ENCODE measurements around the gene LDAH.

Gene LDAH

DNA sequence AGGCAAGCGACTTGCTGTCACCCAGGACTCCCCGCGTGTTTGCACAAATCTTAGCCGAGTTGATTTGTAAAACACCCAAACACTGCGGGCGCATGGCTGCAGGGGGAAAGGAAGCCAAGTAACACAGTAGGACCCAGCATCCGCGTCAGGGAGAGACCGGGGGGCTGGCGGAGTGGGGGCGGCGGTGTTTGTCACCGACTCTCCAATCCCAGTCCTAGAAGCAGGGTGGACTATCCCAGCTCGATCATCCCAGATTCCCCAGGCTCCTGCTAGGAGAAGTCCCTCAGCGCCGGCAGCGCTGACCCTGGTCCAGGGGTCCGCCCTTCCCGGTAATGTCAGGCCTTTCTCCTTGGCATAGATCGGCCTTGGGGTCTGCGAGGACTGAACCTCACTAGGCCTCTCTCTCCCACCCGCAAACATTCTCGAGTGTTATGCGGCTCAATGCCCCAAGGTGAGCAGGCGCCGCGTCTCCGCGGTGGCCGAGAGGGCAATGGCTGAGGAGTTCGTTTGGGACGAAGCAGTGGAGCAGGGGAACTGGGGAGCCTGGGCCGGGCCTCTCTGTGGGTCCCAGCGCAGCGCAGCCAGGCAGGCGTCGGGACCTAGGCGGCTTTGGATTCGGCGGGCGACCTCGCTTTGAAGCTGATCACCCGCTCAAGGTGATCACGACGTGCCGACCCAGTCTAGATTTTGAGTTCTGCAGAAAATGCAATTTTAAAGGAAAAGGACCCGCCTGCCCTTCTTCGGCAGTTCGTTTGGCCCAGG, 157.5 kb downstream of the LDAH start:
- Histone ChIP-seq H3K4me1 (ENCODE audit: low read length) (0 out of 2 replicates have a peak, but pooled peaks cover 4% of the 10 kb centered on the region), H3K27me3 (replicated peaks; ENCODE audit: insufficient read depth, low read length) (peaks cover 43% of the 10 kb centered on the region), H3K9me3 (replicated peaks; ENCODE audit: insufficient read depth, low read length) (no peaks in the 10 kb centered on the region), H3K9ac (ENCODE audit: low read length) (no peak overlapping the region), H4K20me1 (ENCODE audit: insufficient read depth, low read length) (no peaks in the 10 kb centered on the region), H3F3A (ENCODE audit: insufficient read depth, low read length) (no peaks in the 10 kb centered on the region), H3K36me3 (replicated peaks; ENCODE audit: insufficient read depth, low read length) (no peaks in the 10 kb centered on the region), H3K4me2 (ENCODE audit: low read depth, low read length) (peak overlapping the region; percentile 96), H3K9me2 (replicated peaks; ENCODE audit: insufficient read depth, low read length) (no peaks in the 10 kb centered on the region), H3K27ac (ENCODE audit: low read length) (no peak overlapping the region), H2AFZ (ENCODE audit: low read length) (peak overlapping the region; percentile 89; the same call in 1 of the 2 replicates), H3K79me2 (ENCODE audit: low read length) (no peaks in the 10 kb centered on the region), H3K4me3 (ENCODE audit: low read length) (peak overlapping the region; percentile 58)
- TF ChIP-seq EZH2 (optimal IDR thresholded peaks at IDR 0.05; ENCODE audit: low read depth, low read length) = peak; percentile 9
- TF ChIP-seq EZH2phosphoT487 (IDR thresholded peaks at IDR 0.05; ENCODE audit: low read length) = peak; percentile 57; the same call in 1 of the 2 replicates
- TF ChIP-seq, protein P1, sequence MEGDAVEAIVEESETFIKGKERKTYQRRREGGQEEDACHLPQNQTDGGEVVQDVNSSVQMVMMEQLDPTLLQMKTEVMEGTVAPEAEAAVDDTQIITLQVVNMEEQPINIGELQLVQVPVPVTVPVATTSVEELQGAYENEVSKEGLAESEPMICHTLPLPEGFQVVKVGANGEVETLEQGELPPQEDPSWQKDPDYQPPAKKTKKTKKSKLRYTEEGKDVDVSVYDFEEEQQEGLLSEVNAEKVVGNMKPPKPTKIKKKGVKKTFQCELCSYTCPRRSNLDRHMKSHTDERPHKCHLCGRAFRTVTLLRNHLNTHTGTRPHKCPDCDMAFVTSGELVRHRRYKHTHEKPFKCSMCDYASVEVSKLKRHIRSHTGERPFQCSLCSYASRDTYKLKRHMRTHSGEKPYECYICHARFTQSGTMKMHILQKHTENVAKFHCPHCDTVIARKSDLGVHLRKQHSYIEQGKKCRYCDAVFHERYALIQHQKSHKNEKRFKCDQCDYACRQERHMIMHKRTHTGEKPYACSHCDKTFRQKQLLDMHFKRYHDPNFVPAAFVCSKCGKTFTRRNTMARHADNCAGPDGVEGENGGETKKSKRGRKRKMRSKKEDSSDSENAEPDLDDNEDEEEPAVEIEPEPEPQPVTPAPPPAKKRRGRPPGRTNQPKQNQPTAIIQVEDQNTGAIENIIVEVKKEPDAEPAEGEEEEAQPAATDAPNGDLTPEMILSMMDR (IDR thresholded peaks at IDR 0.05; ENCODE audit: low read length) = no peak
- DNase-seq = no peak

DNA sequence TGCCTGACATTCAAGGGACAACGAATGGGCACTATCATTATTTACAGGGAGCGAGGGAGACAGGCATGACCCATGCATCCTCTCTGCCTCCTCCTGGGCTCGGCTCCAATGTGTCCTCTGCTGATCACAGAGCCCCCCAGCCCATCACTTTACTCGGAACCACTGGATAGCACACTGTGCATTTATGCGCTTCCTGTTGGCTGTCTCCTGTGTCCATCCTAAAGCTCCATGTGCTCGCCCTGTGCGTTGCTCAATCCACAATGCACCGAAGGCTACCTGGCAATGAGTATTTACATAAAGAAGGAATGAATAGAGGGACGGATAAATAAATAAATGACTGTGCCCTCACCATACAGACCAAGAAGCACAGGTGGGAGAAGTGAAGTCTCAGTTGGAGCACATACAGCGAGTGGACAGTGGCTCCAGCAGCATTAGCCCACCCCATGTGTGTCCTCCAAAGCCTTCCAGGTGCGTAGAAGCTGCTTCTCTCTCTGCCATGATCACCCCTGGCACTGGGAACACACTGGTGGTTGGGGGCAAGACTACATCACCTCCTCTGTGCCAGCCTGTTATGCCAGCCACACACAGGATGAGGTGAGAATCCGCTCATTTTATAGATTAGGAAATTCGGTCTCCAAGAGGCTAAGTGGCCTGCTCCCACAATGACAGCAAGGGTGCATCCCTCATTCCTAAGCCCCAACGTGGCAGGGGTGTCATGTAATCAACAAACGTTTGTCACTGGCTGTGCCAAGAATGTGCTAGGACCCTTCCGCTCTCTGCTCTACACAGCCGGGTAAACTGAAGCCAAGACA, 158.3 kb downstream of the LDAH start:
- H3K4me1 ChIP-seq (ENCODE audit: low read length) = 0 out of 2 replicates have a peak, but pooled peaks cover 4% of the 10 kb centered on the region
- H3K4me2 ChIP-seq (ENCODE audit: low read depth, low read length) = no peak overlapping the region
- H3K27ac ChIP-seq (ENCODE audit: low read length) = no peak overlapping the region
- no peaks in the 10 kb centered on the region for H3F3A ChIP-seq (ENCODE audit: insufficient read depth, low read length)
- H3K9me2 ChIP-seq (replicated peaks; ENCODE audit: insufficient read depth, low read length) = no peaks in the 10 kb centered on the region
- H2AFZ ChIP-seq (ENCODE audit: low read length) = no peak overlapping the region
- no peak overlapping the region for H3K9ac ChIP-seq (ENCODE audit: low read length)
- peaks cover 43% of the 10 kb centered on the region for H3K27me3 ChIP-seq (replicated peaks; ENCODE audit: insufficient read depth, low read length)
- H3K4me3 ChIP-seq (ENCODE audit: low read length) = no peak overlapping the region
- H3K36me3 ChIP-seq (replicated peaks; ENCODE audit: insufficient read depth, low read length) = no peaks in the 10 kb centered on the region
- no peaks in the 10 kb centered on the region for H3K9me3 ChIP-seq (replicated peaks; ENCODE audit: insufficient read depth, low read length)
- H3K79me2 ChIP-seq (ENCODE audit: low read length) = no peaks in the 10 kb centered on the region
- TF ChIP-seq EZH2phosphoT487 (IDR thresholded peaks at IDR 0.05; ENCODE audit: low read length) = no peak
- TF ChIP-seq, protein P1 (IDR thresholded peaks at IDR 0.05; ENCODE audit: low read length) = no peak
- TF ChIP-seq EZH2 (optimal IDR thresholded peaks at IDR 0.05; ENCODE audit: low read depth, low read length) = no peak
- no peak for DNase-seq
- no peaks in the 10 kb centered on the region for H4K20me1 ChIP-seq (ENCODE audit: insufficient read depth, low read length)

DNA sequence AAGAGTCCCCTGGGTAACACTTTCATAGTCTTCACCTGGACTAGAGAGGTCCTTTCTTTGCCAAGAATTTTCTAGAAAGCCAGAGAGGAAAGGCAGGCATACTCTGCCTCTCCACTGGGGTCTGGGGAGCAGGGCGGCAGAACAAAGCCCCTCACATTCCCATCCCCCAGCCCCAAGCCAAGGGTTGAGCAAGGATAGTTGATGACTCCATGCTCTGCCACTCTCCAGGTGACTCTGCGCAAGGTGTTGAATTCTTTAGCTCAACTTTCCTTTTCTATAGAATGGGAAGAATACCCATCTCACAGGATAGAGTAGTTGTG, 158.9 kb downstream of the LDAH start:
- Histone ChIP-seq H3K36me3 (replicated peaks; ENCODE audit: insufficient read depth, low read length) (no peaks in the 10 kb centered on the region), H4K20me1 (ENCODE audit: insufficient read depth, low read length) (no peaks in the 10 kb centered on the region), H3K4me2 (ENCODE audit: low read depth, low read length) (no peak overlapping the region), H3K27ac (ENCODE audit: low read length) (no peak overlapping the region), H3K9me2 (replicated peaks; ENCODE audit: insufficient read depth, low read length) (no peaks in the 10 kb centered on the region), H3K9me3 (replicated peaks; ENCODE audit: insufficient read depth, low read length) (no peaks in the 10 kb centered on the region), H3K27me3 (replicated peaks; ENCODE audit: insufficient read depth, low read length) (peaks cover 43% of the 10 kb centered on the region), H3F3A (ENCODE audit: insufficient read depth, low read length) (no peaks in the 10 kb centered on the region), H2AFZ (ENCODE audit: low read length) (no peak overlapping the region), H3K4me3 (ENCODE audit: low read length) (no peak overlapping the region), H3K4me1 (ENCODE audit: low read length) (0 out of 2 replicates have a peak, but pooled peaks cover 4% of the 10 kb centered on the region), H3K9ac (ENCODE audit: low read length) (no peak overlapping the region), H3K79me2 (ENCODE audit: low read length) (no peaks in the 10 kb centered on the region)
- DNase-seq = no peak
- TF ChIP-seq, protein P1 (IDR thresholded peaks at IDR 0.05; ENCODE audit: low read length) = no peak
- TF ChIP-seq EZH2 (optimal IDR thresholded peaks at IDR 0.05; ENCODE audit: low read depth, low read length) (no peak), EZH2phosphoT487 (IDR thresholded peaks at IDR 0.05; ENCODE audit: low read length) (no peak)
